Erythroblast (primary cell): ENCODE data around the gene CELF2.
"Not testable (repeated sequence)": the region's sequence is repeated elsewhere in the genome, so short reads cannot be mapped to it uniquely, and the experiment has no call there.

Source experiments
- DNase-seq, 2 experiments: peaks; one replicate each; lab custom pipeline; 2025; lab: John Stamatoyannopoulos, UW
- GATA1 ChIP-seq: IDR thresholded peaks from 2 replicates; pipeline ENCODE4 v1.6.1; 2011; ENCODE audit warnings: low read depth, mild to moderate bottlenecking, control low read depth, low read length, moderate library complexity
- POLR2A ChIP-seq: IDR thresholded peaks from 2 replicates; pipeline ENCODE4 v1.6.1; 2011; ENCODE audit warnings: mild to moderate bottlenecking, low read length

The CELF2 gene

DNA sequence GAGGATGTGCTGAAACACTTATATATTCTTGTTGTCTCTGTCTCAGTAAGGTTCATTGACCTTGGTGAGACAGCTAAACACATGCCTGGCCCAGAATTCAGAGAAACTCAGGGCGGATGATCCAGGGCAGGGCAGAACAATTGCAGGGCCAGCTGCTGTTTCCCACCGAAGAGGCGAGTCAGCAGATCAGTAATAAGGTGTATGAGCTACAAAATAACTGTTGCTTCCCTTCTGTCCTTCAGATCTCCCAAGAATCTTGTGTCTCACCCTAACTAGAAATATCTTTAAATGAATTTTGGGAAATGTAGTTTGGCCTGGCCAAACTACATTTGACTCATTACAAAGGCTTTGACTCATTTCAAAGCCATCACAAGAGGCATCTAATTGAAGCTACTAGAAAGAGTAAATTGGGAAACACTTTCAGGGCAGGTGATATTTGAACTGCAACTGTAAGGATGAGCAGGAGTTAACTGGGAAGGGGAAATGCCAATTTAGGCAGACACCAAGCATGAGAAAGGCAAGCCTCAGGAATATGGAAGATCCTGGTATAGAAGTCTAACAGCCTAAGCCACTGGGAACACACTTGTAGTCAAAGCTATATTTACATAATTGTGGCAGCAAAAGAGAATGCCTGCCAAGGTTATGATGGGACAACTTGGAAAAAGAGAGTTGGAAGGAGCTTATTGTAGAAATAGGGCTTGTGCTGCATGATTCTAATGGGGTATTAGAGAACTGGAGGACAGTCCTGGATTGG, 24.5 kb upstream of the CELF2 start:
- TF ChIP-seq POLR2A (no peak), GATA1 (no peak)
- DNase-seq = no peak

DNA sequence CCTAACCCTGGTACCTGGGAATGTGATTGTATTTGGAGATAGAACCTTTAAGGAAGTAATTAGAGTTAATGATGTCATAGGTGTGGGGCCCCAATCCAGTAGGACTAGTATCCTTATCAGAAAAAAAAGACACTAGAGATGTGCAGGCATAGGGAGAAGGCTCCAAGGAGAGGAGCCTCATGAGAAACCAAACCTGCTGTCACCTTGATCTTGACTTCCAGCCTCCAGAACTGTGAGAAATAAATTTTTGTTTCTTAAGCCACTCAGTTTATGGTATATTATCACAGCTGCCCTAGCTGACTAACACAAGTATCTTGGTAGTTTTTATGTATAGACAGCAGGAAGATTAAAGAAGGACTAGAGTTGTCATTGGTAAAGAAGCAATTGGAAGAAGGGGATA, 23.9 kb upstream of the CELF2 start:
- DNase-seq = no peak
- no peak for TF ChIP-seq GATA1
- TF ChIP-seq POLR2A = no peak

DNA sequence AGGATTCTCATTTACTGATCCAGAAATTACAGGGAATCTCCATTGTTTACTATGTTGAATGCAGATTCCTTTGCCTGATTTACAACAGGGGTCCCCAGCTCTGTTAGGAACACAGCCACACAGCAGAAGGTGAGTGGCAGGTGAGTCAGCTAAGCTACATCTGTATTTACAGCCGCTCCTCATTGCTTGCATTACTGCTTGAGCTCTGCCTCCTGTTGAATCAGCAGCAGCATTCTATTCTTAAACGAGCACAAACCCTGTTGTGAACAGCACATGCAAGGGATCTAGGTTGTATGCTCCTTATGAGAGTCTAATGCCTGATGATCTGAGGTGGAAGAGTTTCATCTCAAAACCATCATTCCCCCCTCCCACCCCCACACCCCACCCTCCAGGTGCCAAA, 23.3 kb upstream of the CELF2 start:
- TF ChIP-seq POLR2A = no peak
- no peak for TF ChIP-seq GATA1

DNA sequence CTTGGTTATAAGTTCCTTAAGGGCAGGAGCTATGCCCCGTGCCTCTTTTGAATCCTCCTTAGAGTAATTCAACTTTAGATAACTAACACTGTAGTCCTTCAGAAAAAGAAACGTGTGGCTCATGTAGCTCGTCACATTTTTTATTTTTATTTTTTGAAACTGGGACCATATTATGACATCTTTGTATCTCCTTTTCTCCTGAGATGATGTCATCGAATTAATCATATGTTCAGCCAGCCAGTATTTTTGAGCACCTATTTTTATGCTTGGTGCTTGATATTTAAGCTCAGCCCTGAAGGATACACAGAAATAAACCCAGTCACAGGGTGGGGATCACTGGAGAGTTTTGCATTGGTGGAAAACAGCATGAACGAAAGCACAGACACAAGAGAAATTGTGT, 22.6 kb upstream of the CELF2 start:
- no peak for DNase-seq
- TF ChIP-seq GATA1 (no peak), POLR2A (no peak)

More for the DNA sequence above, 23.3 kb upstream of the CELF2 start:
- no peak for DNase-seq

DNA sequence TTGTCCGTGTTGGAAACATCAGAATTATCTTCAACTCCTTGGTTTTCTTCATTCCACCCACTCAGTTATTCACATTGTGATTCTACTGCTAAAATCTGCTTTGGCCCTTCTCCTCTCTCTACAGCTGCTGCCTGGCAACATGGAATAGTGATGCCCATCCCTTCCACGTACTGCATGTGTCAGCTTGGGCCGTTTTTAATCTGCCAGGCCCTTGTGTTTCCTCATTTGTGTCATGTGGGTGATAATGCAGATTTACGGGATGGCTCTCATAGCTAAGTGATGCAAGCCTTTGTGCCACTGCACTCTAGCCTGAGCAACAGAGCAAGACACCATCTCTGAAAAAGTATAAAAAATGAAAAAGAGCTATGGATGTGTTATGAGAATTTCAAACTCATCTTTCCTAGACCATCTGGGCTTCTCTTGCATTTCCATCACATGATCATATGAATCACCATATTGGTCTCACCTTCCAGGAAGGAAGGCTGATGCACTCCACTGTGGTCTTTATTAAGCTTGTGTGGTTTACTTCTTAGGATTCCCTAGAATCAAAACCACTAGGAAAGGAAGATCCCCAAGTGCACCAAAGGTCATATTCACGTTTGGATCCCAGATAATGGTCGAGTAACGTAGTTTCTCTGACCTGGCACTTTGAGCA, 20.6 kb upstream of the CELF2 start:
- no peak for DNase-seq
- TF ChIP-seq POLR2A (no peak), GATA1 (no peak)

DNA sequence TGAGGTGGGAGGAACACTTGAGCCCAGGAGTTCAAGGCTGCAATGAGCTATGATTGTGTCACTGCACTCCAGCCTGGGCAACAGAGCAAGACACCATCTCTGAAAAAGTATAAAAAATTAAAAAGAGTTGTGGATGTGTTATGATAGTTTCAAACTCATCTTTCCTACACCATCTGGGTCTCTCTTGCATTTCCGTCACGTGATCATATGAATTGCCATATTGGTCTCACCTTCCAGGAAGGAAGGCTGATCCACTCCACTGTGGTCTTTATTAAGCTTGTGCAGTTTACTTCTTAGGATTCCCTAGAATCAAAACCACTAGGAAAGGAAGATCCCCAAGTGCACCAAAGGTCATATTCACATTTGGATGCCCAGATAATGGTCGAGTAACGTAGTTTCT, 18.2 kb upstream of the CELF2 start:
- DNase-seq = not testable (repeated sequence)

DNA sequence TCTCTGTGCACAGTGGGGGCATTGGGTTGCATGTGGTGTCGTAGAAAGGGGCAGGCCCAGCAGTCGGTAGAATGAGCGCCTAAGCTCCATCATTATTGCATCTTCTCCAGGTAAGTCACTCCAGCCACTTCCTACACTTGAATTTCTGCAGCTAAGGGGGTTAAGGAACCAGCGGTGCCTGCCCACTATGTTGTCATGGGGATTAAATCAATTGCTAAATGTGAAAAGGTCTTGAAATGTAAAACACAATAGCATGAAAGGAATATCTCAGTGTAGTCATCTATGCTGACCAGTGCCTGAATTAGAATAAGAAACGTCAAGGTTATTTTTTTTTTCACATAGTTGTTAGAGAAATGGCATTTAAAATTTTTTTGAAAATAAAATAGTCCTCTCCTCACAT, 15.2 kb upstream of the CELF2 start:
- TF ChIP-seq POLR2A = no peak
- no peak for TF ChIP-seq GATA1
- DNase-seq = no peak

DNA sequence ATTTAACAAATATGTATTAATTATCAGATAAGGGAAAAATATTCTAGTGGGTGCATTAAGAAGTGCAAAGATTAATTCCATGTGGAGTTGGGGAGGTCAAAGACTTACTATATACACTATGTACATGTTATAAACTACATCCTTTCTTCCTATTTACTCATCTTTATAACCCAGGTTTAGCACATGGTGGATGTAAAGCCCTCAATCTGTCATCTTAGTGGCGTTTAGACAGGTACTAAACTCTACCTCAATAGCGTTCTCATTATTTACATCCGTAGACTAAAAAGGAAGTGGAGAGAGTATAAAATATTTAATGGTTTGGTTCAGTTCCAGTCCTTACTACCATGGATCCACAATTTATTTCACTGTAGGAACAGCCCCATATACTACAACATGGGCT, 14.8 kb upstream of the CELF2 start:
- no peak for DNase-seq
- TF ChIP-seq POLR2A (no peak), GATA1 (no peak)

DNA sequence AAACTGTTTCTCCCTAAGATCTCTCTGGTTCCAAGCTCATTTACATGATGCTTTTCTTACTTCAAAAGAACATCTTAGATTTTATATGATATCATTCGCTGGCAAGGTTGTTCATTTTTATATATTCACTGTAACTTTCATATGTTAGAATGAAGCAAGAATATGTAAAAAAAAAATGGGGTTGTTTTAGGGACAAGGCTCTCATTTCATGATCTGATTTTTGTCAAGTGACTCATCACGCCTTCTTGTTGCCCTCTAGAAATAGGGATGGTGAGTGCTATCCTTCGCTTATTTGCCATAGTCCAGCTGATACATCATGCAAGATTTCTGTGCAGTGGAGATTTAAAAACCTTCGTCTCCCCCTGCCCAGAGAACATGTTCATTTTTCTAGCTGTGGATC, 14.0 kb upstream of the CELF2 start:
- no peak for TF ChIP-seq POLR2A
- no peak for TF ChIP-seq GATA1
- DNase-seq = no peak

DNA sequence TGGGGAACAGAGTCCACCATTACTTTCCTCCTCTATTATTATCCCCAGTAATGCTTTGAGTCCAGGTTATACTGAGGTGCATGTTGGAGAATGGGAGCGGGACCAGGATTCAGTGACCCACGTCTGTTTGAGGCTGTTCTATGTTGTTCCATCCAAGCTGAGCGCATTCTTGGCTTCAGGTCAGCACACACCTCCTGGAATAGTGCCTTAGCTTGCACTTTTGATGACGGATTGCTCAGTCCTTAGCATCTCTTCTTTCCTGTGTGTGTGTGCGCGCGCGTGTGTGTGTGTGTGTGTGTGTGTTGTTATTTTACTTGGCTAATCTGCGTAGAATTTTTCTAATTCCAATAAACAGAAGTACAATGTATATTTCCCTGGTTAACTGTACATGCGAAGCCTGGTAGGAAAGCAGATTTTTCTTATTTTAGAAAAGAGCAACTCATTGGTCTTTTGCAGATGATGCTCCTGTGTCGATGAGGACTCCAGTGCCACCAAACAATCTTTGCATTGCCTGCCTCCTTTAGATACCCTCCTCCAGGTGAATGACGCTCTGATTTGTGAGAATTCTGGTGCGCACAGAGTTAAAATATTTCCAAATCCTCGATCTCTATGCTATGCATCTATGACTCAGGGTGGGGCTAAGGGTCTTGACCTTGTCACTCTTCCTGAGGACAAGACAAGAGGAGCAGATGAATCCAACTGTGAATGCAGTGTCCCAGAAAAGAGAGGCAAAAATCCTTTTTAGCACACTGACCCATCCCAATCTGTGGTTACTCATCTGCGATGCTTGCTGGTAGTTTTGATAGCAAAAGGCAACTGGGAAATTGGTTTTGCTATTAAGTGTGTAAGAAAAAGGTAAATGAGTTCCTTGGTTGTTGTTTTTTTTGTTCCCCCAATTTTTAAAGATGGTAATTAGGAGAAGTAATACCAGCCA, 13.3 kb upstream of the CELF2 start:
- no peak for TF ChIP-seq GATA1
- TF ChIP-seq POLR2A = no peak
- DNase-seq = no peak

DNA sequence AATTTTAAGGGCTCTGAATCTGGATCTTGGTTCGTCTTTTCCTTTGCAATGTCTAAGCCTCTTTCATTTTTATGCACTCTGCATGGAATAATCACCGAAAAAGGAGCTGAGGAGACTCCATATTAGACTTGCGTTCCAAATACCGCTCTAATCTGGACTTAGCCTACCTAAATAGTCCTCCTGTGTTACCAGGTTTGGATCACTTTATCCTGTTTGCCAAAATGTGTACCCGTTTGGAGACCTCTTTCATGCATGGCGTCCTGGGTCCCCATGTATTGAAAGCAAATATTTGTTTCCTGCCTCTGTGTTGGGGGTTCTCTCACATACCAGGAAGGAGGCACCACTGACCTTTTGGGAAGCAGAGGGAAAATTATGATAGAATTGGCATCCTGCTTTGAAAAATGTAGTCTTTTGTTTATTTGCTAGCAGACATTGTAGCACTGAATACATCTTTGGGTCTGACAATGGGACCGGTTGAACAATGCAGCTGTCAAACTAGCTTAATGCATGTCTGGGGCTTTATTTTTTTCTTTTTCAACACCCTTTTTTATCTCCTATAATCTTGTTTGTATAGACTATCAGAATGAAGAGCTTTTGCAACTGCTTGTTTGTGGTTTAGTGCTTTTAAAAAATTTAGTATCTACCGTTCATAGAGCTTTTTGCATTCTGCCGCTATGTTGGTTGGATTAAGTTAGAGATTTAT, 11.8 kb upstream of the CELF2 start:
- TF ChIP-seq GATA1 = no peak
- TF ChIP-seq POLR2A = no peak
- no peak for DNase-seq

DNA sequence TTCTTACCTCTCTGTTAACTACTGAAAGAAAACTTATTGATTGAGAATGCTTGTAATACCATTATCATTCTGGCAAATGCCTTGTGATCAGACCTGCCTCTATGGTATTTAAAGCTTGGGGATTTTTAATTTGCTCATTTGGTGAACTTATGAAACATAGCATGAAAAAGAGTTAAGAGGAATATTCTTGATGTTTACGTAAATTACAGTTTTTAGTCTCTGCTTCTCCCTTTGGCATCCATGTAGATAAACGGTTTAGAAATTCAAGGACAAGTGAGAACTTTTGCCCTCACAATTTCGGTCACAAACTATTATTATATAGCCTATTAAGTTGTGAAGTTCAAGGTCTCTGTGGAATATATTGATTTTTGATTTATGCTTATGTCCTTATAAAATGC, 11.2 kb upstream of the CELF2 start:
- DNase-seq = no peak
- TF ChIP-seq GATA1 = no peak
- no peak for TF ChIP-seq POLR2A

DNA sequence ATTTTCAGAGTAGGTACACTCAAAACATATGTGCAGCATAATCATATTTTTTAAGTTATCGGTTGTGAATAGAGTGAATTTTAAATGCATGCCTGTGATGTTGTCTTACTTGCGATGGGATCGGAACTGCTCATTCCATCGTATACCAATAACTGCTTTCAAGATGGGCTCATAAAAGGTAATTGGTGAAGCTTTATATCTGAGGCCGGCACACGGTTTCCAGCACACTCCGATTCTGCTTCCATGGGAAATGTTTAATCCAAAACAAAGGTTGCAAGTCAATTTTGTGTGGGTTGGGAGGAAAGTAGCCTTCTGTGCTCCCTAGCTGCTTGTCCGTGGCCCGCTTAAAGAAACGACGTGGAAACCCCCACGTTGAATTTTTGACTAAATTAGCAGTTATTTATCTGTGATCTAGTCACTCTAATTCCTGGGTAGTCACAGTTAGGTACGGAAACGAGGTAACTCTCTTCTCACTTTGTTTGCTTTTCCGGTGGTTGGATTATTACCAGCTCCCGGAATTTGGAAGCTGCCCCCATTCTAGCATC, 10.1 kb upstream of the CELF2 start:
- DNase-seq = no peak
- TF ChIP-seq GATA1 = no peak
